ENCODE data around the gene NPFFR1. TPM values are rescaled to one million over a fixed set of nuclear protein-coding genes. Genes with fewer than 3 reads are reported as not detected.
"Not testable (repeated sequence)": the region's sequence is repeated elsewhere in the genome, so short reads cannot be mapped to it uniquely, and the experiment has no call there.

Gene NPFFR1
- total RNA-seq, 2 experiments from 2014 or later = not detected

DNA sequence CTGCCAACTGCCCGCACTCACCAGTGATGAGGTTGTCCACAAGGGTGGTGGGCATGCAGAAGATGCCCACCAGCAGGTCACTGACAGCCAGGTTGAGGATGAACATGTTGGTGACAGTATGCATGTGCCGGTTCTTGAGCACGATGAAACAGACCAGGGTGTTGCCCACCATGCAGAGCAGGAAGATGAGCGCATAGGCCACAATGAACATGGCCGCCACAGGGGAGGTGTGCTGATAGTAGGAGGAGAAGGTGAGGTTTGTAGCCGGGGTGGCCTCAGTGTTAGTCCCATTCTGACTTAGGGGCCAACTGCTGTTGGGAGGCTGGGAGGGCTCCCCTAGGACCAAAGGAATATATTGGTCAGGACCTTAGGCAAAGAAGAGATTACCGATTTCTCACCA is 17.7 kb downstream of the NPFFR1 start:
- CTCF ChIA-PET = interaction anchor here (0.8 to 1.6 kb wide), 4 partner anchors 10 to 57 kb away, joined by 3 to 6 read pairs (median 4); no protein-coding TSS in a partner anchor
- POLR2A ChIA-PET = no interaction called here

DNA sequence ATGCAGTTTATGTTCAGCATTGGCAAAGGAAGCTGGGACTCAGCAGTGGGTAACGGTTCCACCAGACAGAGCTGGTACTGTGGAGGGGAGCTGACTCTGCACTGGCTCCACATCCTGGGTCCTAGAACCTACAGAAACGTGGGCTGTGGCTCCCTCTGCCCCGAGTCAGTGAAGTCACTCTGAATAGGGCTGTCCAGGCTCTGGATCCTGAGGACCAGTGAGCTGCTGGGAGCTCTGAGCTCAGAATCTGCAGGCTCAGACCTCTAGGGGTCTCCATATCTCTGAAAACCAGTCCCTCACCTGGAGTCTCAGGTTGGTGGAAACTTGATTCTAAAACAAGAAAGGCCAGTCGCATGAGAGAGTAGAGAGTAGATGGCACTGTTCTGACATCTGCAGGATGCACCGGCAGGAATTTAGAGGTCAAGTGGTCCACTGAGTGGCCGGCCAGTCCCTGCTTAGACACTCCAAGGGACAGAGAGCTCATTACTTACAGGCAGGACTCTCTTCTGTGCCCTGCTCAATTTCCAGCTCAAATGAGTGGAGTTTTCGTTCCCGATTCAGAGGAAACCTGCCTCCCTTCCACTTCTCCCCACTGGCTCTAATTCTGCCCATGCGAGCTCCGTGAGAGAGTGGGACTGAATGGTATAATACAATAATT is 18.6 kb downstream of the NPFFR1 start:
- ChIA-PET CTCF (interaction anchor here (0.6 to 2.3 kb wide), 10 partner anchors 28 to 126 kb away, joined by 3 to 9 read pairs (median 4); partner anchors contain the start of gene PPA1), POLR2A (no interaction called here)

DNA sequence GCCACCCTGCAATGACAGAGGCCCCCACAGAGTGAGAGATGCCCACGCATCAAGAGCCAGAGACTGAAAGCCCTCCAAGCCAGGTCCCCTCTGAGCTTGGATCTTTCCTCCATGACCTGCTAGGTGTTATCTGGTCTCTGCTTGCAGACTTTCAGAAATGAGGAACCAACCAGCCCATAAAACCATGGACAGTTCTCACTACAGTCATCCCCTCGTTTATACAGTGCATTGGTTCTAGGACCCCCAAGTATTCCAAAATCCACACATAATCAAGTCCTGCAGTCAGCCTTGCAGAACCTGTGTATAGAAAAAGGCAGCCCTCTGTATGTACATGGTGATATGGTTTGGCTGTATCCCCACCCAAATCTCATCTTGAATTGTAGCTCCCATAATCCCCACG is 23.1 kb downstream of the NPFFR1 start:
- POLR2A ChIA-PET = no interaction called here
- CTCF ChIA-PET = no interaction called here

DNA sequence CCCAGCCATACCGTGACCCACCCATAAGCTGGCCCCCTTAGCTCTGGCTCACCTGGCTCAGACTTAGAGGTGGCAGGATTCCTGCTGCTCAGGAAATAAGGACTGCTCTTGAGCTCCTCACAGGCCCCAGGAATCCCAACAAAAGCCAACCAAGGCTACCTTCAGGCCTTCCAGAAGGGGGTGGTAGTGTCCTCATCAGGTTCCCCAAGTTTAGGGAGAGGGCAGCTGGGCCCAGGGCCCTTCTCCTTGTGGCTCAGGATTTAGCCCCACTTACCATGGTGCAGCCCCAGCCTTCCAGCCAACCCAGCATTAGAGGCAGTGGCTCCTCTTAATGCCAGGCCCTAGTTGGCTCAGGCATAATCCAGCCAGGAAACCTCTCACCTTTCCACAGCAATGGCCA is 23.5 kb downstream of the NPFFR1 start:
- CTCF ChIA-PET = interaction anchor here (1.6 kb wide), 1 partner anchor 12 kb away, joined by 4 read pairs; no protein-coding TSS in a partner anchor

DNA sequence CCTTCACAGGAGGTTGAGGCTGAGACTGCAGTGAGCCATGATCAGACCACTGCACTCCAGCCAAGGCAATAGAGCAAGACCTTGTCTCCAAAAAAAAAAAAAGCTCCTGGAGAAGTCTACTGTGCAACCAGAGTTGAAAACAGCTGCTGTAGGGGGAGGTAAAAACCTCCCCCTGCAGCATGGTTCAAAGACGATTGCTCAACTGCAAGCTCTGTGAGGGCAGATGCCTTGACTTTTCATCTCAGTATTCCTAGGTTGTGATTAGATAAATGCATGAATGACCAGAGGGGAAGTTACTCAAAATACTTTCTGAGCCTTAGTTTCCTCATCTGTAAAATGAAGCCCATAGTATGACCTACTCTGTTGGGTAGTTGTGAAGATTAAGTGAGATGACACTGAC is 25.6 kb downstream of the NPFFR1 start:
- ChIA-PET POLR2A (no interaction called here), CTCF (no interaction called here)

More for the DNA sequence above, 23.5 kb downstream of the NPFFR1 start:
- POLR2A ChIA-PET = no interaction called here

DNA sequence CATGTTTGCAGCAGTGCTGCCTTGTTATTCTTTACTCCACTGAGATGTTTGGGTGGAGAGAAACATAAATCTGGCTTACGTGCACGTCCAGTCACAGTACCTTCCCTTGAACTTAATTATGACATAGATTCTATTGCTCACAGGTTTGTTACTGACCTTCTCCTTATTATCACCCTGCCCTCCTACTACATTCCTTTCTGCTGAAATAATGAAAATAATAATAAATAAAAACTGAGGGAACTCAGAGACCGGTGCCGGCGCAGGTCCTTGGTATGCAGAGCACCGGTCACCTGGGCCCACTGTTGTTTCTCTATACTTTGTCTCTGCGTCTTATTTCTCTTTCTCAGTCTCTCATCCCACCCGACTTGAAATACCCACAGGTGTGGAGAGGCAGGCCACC is 26.0 kb downstream of the NPFFR1 start:
- POLR2A ChIA-PET, CTCF ChIA-PET: not testable (repeated sequence)

DNA sequence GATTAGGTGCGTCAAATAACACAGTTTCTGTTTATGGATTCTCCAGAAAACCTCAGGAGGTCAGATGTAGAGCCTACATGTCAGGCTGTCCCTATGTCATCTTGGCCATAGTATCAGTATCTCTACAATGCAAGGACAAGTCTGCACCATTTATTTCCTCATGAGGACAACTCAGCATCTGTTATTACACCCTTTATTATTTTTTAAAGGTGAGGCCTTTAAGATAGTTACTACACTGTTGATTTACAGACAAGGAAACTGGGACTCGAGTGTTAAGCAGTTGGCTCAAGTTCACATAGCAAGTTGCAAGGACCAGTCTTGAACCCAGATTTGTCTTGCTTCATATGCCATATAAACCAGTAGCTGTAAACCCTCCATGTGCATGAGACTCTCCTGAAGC is 27.3 kb downstream of the NPFFR1 start:
- ChIA-PET CTCF (interaction anchor here (1.9 kb wide), 1 partner anchor 10 kb away, joined by 6 read pairs; no protein-coding TSS in a partner anchor), POLR2A (no interaction called here)

DNA sequence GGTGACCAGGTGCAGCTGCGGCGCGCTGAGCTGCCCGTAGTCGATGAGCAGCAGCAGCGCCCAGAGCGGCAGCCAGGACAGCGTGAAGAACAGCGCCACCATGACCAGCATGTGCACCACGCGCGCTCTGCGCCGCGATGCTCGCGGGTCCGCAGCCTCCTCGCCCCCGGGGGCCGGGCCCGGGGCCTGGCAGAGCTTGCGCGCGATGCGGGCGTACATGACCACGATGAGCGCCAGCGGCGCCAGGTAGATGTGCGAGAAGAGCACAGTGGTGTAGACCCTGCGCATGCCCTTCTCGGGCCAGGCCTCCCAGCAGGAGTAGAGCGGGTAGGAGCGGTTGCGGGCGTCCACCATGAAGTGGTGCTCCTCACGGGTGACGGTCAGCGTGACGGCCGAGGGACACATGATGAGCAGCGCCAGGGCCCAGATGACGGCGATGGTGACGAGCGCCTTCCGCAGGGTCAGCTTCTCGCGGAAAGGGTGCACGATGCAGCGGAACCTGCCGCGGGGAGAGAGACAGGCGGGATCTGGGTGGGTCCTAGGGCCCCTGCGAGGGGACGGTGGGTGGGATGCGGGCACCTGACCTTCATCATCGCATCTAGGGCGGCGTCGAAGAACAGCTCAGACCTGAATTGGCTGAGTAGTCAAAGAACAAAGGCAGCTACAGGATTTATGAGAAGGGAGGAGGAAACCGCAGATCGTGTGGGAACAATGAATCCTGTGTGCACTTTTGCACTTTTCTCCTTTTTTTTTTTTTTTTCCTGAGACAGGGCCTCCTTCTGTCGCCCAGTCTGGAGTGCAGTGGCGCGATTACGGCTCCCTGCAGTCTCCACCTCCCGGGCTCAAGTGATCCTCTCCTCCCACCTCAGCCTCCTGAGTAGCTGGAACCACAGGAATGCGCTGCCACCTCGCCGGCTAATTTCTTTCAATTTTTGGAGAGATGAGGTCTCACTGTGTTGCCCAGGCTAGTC is 28.2 kb downstream of the NPFFR1 start:
- ChIA-PET CTCF (interaction anchor here (0.7 to 1.9 kb wide), 4 partner anchors 11 to 647 kb away, joined by 3 to 6 read pairs (median 4); no protein-coding TSS in a partner anchor), POLR2A (interaction anchor here (0.6 kb wide), 1 partner anchor 39 kb away, joined by 3 read pairs; no protein-coding TSS in a partner anchor)

DNA sequence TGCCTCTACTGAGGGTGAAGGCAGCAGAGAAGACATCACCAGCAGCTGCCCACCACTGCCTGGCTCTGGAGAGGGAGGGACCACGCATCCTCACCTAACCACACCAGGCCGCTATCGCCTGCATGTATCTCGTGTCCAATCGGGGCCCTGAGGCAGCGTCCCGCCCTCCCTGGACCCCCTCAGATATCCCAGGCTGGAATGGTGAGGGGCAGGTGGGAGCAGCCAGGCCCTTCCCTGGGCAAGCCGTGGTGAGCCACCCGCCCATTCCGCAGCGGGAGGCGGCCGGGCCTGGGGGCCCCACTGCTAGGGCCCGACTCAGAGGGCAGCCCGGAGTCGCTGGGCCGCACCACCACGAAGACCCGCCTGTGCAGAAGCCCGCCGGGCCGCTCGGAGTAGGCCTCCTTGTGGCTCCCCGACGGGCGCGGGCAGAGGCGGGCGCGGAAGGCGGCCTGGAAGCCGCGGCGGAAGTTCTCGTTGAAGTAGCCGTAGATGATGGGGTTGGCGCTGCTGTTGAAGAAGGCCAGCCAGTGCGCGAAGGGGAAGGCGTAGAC is 29.0 kb downstream of the NPFFR1 start:
- CTCF ChIA-PET = interaction anchor here (1.4 to 1.9 kb wide), 3 partner anchors 12 to 33 kb away, joined by 4 to 6 read pairs (median 5); no protein-coding TSS in a partner anchor
- POLR2A ChIA-PET = no interaction called here

DNA sequence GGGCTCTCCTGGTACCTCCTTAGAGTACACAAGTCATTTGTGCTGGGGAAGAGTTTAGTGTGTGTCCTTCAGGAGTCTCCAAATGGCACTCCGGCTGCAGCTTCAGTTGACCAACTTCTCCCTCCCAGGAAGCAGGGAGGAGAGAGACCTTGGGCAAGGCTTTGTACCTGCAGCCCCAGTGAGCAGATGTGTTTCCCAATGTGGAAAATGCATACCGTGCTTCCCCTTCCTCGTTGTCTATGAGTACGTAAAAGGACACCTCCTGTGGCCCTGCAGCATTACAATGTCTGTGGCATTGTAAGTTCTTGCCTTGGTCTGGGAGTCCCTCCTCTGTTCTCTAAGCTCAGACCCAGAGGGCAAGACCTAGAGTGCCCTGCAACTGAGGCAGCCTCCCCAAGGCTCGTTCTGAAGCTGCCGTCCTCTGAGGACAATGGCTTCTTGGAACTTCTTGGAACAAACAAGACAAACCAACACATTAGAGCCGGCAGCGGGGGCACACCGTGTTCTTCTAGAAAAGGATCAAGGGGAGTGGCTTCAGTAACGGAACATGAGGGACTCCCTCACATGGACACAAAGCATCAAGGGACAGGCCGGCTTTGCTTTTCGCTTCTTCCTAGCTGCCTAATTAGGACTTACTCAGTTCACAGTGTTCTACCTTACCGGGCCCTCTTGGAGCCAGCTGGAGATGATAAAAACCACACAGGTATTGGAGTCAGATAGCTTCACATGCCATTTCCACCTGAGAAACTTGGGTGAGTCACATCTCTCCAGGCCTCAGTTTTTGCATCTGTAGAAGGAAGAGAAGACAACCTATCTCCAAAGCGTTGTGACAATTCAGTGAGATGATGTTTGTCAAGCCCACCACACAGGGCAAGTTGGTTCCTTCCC is 29.7 kb downstream of the NPFFR1 start:
- CTCF ChIA-PET = interaction anchor here (1.4 kb wide), 1 partner anchor 18 kb away, joined by 5 read pairs; no protein-coding TSS in a partner anchor

DNA sequence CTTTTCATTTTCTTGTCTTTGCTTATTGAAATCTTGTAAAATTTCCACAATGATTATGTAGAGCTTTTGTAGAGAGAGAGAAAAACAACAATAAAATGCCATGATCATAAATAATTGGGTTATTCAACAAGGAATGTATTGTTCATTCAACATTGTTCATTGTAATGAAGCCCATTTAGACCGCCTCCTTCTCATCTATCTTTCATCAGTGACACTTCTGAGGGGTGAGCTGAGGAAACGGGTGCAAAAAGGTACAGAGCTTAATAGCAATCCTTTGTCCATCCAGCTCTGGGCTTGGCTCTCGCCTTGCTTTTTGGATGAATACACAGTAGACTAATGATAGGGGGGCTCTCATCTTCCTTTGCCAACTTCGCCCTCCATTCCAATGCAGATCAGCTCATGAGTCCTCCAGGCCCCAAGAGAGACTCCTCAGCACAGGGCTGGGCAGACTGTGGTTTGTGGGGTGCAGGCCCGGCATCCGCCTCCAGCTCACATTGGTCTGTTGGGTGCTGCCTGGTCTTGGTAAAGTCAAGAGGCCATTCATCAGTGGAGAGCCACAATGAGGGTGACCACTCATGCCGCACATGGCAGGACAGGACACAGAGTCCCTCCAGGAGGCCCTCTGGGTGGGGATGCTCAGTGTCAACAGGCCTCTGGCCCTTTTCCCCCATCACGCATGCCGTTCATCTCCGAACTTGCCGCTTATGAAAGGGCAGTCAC is 32.7 kb downstream of the NPFFR1 start:
- POLR2A ChIA-PET = no interaction called here
- CTCF ChIA-PET = interaction anchor here (1.1 kb wide), 1 partner anchor 113 kb away, joined by 3 read pairs; no protein-coding TSS in a partner anchor

More for the DNA sequence above, 29.7 kb downstream of the NPFFR1 start:
- POLR2A ChIA-PET = no interaction called here

DNA sequence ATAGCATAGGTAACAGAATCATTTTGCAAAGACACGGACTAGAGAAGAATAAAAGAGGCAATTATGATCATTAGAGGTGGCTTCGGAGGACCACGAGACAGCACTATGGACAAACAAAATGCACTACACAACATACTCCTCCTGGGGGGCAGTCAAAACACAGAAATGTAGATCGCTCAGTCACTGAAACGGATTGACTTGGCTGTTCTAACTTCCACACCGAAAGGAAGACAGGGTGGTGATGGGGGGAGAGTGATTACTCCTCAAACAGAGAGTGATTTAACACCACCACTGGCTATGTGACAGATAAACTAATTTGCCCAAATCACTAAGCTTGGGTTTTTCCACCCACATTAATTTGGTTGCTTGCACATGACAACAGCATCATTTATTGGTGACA is 36.4 kb downstream of the NPFFR1 start:
- CTCF ChIA-PET = interaction anchor here (1.1 kb wide), 1 partner anchor 101 kb away, joined by 3 read pairs; no protein-coding TSS in a partner anchor
- POLR2A ChIA-PET = no interaction called here

DNA sequence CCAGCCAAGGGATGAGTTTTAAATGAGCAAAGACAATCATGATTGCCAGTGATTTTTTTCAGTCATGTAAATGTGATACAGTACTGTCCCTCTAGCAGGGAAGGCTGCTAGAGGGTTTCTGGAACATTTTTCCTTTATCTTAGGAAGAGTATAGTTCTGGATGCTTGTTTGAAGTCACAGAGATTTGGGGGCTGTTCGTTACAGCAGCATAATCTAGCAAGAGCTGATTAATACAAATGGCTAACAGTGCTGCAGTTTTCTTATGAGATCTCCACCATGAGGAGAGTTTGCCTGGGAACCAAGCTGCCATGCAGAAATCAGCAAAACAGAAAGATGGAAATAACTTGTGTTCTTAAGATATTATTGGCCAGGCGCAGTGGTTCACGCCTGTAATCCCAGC is 42.7 kb downstream of the NPFFR1 start:
- CTCF ChIA-PET = no interaction called here
- POLR2A ChIA-PET = no interaction called here

DNA sequence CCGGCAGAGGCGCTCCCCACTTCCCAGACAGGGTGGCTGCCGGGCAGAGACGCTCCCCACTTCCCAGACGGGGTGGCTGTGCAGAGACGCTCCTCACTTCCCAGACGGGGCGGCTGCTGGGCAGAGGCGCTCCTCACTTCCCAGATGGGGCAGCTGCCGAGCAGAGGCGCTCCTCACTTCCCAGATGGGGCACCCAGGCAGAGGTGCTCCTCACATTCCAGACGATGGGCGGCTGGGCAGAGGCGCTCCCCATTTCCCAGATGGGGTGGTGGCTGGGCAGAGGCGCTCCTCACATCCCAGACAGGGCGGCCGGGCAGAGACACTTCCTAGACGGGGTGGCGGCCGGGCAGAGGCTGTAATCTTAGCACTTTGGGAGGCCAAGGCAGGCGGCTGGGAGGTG is 43.8 kb downstream of the NPFFR1 start:
- POLR2A ChIA-PET, CTCF ChIA-PET: not testable (repeated sequence)

DNA sequence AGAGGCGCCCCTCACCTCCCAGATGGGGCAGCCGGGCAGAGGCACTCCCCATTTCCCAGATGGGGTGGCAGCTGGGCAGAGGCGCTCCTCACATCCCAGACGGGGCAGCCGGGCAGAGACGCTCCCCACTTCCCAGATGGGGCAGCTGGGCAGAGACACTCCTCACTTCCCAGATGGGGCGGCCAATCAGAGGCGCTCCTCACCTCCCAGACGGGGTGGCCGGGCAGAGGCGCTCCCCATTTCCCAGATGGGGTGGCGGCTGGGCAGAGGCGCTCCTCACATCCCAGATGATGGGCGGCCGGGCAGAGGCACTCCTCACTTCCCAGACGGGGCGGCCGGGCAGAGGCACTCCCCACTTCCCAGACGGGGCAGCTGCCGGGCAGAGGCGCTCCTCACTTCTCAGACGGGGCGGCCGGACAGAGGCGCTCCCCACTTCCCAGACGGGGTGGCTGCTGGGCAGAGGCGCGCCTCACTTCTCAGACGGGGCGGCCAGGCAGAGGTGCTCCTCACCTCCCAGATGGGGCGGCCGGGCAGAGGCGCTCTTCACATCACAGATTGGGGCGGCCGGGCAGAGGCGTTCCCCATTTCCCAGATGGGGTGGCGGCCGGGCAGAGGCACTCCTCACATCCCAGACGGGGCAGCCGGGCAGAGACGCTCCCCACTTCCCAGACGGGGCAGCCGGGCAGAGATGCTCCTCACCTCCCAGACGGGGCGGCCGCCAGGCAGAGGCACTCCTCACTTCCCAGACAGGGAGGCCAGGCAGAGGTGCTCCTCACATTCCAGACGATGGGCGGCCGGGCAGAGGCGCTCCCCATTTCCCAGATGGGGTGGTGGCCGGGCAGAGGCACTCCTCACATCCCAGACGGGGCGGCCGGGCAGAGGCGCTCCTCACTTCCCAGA is 44.5 kb downstream of the NPFFR1 start:
- POLR2A ChIA-PET, CTCF ChIA-PET: not testable (repeated sequence)

DNA sequence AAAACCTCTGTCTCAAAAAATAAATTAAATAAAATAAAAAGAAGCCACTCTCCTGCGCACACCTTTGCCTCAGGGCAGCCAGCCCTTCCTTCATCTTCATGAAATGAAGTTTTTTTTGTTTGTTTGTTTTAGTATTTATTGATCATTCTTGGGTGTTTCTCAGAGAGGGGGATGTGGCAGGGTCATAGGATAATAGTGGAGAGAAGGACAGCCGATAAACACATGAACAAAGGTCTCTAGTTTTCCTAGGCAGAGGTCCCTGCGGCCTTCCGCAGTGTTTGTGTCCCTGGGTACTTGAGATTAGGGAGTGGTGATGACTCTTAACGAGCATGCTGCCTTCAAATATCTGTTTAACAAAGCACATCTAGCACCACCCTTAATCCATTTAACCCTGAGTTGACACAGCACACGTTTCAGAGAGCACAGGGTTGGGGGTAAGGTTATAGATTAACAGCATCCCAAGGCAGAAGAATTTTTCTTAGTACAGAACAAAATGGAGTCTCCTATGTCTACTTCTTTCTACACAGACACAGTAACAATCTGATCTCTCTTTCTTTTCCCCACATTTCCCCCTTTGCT is 45.8 kb downstream of the NPFFR1 start:
- CTCF ChIA-PET = interaction anchor here (1.3 kb wide), 1 partner anchor 126 kb away, joined by 7 read pairs; no protein-coding TSS in a partner anchor
- POLR2A ChIA-PET = not testable (repeated sequence)

Measured in activated CD8-positive, alpha-beta memory T cell treated with anti-CD3 and anti-CD28 coated beads for 36 hours (primary cell).